Keratinocyte (primary cell): ENCODE data around the gene CDH13. TPM values are rescaled to one million over a fixed set of nuclear protein-coding genes. Genes with fewer than 3 reads are reported as not detected.

Experiments
- DNase-seq: peaks from one replicate; pipeline ENCODE4 v3.0.0-alpha.2; 2011; ENCODE audit warnings: low read depth, missing footprints, low spot score
- FAIRE-seq: peaks from 2 replicates; lab custom pipeline; 2011; peaks lifted over from hg19 to GRCh38; lab: Jason Lieb, UNC
- H2AFZ ChIP-seq: 2 replicates; pipeline ENCODE4 v1.6.0; 2012; ENCODE audit warnings: low read length, control low read depth, inconsistent platforms; ENCODE audit not compliant: control insufficient read depth
- H3K27ac ChIP-seq: 2 replicates; pipeline ENCODE4 v1.5.1; 2011; ENCODE audit warnings: low read length; ENCODE audit not compliant: control insufficient read depth, insufficient read depth
- H3K27me3 ChIP-seq: 3 replicates; pipeline ENCODE4 v1.6.0; 2011; ENCODE audit warnings: low read length; ENCODE audit not compliant: control insufficient read depth, insufficient read depth; ENCODE audit errors: extremely low read depth
- H3K36me3 ChIP-seq, 2 experiments: 2 replicates in 1 of 2; 3 replicates in 1 of 2; pipeline ENCODE4 v1.5.1; 2011; ENCODE audit warnings: low read length in 2 of 2, mild to moderate bottlenecking in 1 of 2; ENCODE audit not compliant: control insufficient read depth in 2 of 2, insufficient read depth in 2 of 2; ENCODE audit errors: extremely low read depth in 1 of 2
- H3K4me1 ChIP-seq: 3 replicates; pipeline ENCODE4 v1.5.1; 2011; ENCODE audit warnings: low read length; ENCODE audit not compliant: control insufficient read depth, insufficient read depth; ENCODE audit errors: extremely low read depth
- H3K4me2 ChIP-seq: 3 replicates; pipeline ENCODE4 v1.6.0; 2011; ENCODE audit warnings: low read depth, low read length; ENCODE audit not compliant: control insufficient read depth, insufficient read depth; ENCODE audit errors: extremely low read depth
- H3K4me3 ChIP-seq, 3 experiments: fragments of 200-600 bp in 1 of 3; sonication (generic) in 1 of 3; 2 replicates in 2 of 3; 3 replicates in 1 of 3; pipeline ENCODE4 v1.5.1; 2011 to 2016; ENCODE audit warnings: low read length in 3 of 3, mild to moderate bottlenecking in 3 of 3, control low read depth in 2 of 3, inconsistent platforms in 1 of 3, low read depth in 1 of 3, mixed read lengths in 1 of 3, mixed run types in 1 of 3, moderate library complexity in 1 of 3; ENCODE audit not compliant: control insufficient read depth in 2 of 3, insufficient read depth in 2 of 3; ENCODE audit errors: extremely low read depth in 1 of 3
- H3K79me2 ChIP-seq: 2 replicates; pipeline ENCODE4 v1.6.0; 2012; ENCODE audit warnings: low read length; ENCODE audit not compliant: control insufficient read depth, insufficient read depth
- H3K9ac ChIP-seq: 3 replicates; pipeline ENCODE4 v1.6.0; 2011; ENCODE audit warnings: low read length; ENCODE audit not compliant: control insufficient read depth, insufficient read depth; ENCODE audit errors: extremely low read depth
- H3K9me1 ChIP-seq: 3 replicates; pipeline ENCODE4 v1.6.0; 2011; ENCODE audit warnings: low read length; ENCODE audit not compliant: control insufficient read depth, insufficient read depth; ENCODE audit errors: extremely low read depth
- H3K9me3 ChIP-seq: 2 replicates; pipeline ENCODE4 v1.5.1; 2012; ENCODE audit warnings: low read depth, low read length; ENCODE audit not compliant: control insufficient read depth
- H4K20me1 ChIP-seq: 3 replicates; pipeline ENCODE4 v1.6.0; 2011; ENCODE audit warnings: low read length; ENCODE audit not compliant: control insufficient read depth, insufficient read depth; ENCODE audit errors: extremely low read depth
- CTCF ChIP-seq, 3 experiments: IDR thresholded peaks in 1 of 3; conservative IDR thresholded peaks in 1 of 3; optimal IDR thresholded peaks in 1 of 3; 2 replicates in 2 of 3; 3 replicates in 1 of 3; pipeline versions ENCODE3 to v1.5.1; 2011; ENCODE audit warnings: low read length in 3 of 3, mild to moderate bottlenecking in 3 of 3, moderate library complexity in 2 of 3, control low read depth in 1 of 3, inconsistent platforms in 1 of 3; ENCODE audit not compliant: insufficient read depth in 2 of 3; ENCODE audit errors: extremely low read depth in 1 of 3
- EZH2 ChIP-seq: IDR thresholded peaks from one replicate; pipeline ENCODE4 v1.6.1; 2012; ENCODE audit warnings: inconsistent platforms, mild to moderate bottlenecking, low read length, moderate library complexity
- dilution Hi-C: fragments of 300-500 bp; cut with MboI; formaldehyde crosslinking; loops from one replicate; pipeline ENCODE4 v1.7.0; 2020; ENCODE audit warnings: low sequenced_read_pairs; ENCODE audit not compliant: extremely low pct_ligation_motif_present
- polyA plus RNA-seq, 5 experiments: library from polyadenylated mRNA; depleted of rRNA in 3 of 5; stranded (reverse) in 3 of 5; stranded (forward) in 1 of 5; unstranded in 1 of 5; fragments of >200 nt; gene quantifications; 1 replicate in 1 of 5; 2 replicates in 3 of 5; 3 replicates in 1 of 5; pipeline versions ENCODE4 v1.2.1 to v1.2.3, GENCODE V29; 2011 to 2012; ENCODE audit warnings: missing spikeins in 2 of 5, low read depth in 1 of 5, low replicate concordance in 1 of 5

Gene CDH13
- polyA plus RNA-seq, 1 donor (not counting 4 experiments of a cell fraction or from before 2014, with no cell fraction given): 111 TPM

GRCh38 chr16:83046664-83047063, 419.9 kb downstream of the CDH13 start:
- DNase-seq (no peak), FAIRE-seq (no peak)
- Histone ChIP-seq H2AFZ (no peak overlapping the region), H3K79me2 (no peaks in the 10 kb centered on the region), H3K4me2 (no peak overlapping the region), H3K36me3 (no peaks in the 10 kb centered on the region), H3K4me1 (no peaks in the 10 kb centered on the region), H4K20me1 (no peaks in the 10 kb centered on the region), H3K27me3 (no peaks in the 10 kb centered on the region), H3K9me3 (no peaks in the 10 kb centered on the region), H3K9ac (no peak overlapping the region), H3K4me3 (no peak overlapping the region), H3K27ac (no peak overlapping the region), H3K9me1 (no peaks in the 10 kb centered on the region)
- dilution Hi-C loops: no loop called here
- no peak for TF ChIP-seq EZH2
- TF ChIP-seq CTCF (optimal IDR thresholded peaks at IDR 0.05 in 1 of 3, IDR thresholded peaks at IDR 0.05 in 1 of 3, conservative IDR thresholded peaks at IDR 0.05 in 1 of 3; ENCODE audit: extremely low read depth in 1 of 3, insufficient read depth in 2 of 3, low read length in 3 of 3): no peak

DNA sequence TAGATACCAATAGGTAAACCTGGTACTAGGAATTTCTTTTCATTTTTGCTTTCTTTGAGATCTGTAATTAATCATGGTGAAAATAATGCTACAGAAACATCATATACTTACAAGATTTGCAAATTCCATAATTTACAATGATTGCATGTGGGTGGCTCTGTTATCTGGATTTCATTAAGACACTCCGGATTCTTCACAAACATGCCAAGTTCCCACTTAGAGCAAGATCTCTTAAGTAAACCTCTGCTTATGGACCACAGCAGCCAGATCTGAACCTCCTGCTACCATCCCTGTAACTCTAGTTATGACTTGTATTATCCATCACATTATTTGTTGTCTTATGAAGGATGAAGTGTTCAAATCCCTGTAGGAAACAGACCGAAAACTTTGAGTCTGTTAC, 424.7 kb downstream of the CDH13 start:
- H2AFZ ChIP-seq: no peak overlapping the region
- no peak overlapping the region for H3K4me2 ChIP-seq
- no peaks in the 10 kb centered on the region for H3K27me3 ChIP-seq
- H3K4me3 ChIP-seq: no peak overlapping the region
- TF ChIP-seq CTCF (optimal IDR thresholded peaks at IDR 0.05 in 1 of 3, IDR thresholded peaks at IDR 0.05 in 1 of 3, conservative IDR thresholded peaks at IDR 0.05 in 1 of 3; ENCODE audit: extremely low read depth in 1 of 3, insufficient read depth in 2 of 3, low read length in 3 of 3): no peak
- no peak for TF ChIP-seq EZH2
- no peak for DNase-seq
- FAIRE-seq: no peak
- no peaks in the 10 kb centered on the region for H3K4me1 ChIP-seq
- H3K9ac ChIP-seq: no peak overlapping the region
- H3K9me1 ChIP-seq: no peaks in the 10 kb centered on the region
- H3K27ac ChIP-seq: no peak overlapping the region
- H3K79me2 ChIP-seq: no peaks in the 10 kb centered on the region
- H3K36me3 ChIP-seq: no peaks in the 10 kb centered on the region
- H4K20me1 ChIP-seq: no peaks in the 10 kb centered on the region
- no peaks in the 10 kb centered on the region for H3K9me3 ChIP-seq
- dilution Hi-C loops: no loop called here
